Measurements from ENCODE around the gene TRAPPC6A.

Gene TRAPPC6A

DNA sequence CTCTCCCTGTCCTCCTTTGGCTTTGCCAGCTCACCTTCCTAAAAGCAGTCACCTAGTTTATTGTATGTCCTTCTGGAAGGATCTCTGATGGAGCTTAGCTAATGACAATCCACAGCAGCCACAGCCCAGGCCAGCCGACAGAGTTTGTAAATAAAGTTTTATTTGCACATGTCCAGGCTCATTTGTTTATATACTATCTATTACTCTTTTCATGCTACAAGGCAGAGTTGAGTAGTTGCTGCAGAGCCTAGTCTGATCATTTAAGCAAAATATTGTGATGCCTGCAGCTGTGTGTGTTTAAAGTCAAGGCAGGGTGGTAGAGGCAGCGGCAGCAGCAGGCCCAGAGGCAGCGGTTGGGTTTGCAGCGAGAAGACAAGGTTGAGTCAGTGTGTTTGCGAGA is 49.9 kb downstream of the TRAPPC6A start:
- no peak overlapping the region for H3K4me3 ChIP-seq (ENCODE audit: low read length)
- DNase-seq (ENCODE audit: low read depth): no peak
- TF ChIP-seq, protein P1, sequence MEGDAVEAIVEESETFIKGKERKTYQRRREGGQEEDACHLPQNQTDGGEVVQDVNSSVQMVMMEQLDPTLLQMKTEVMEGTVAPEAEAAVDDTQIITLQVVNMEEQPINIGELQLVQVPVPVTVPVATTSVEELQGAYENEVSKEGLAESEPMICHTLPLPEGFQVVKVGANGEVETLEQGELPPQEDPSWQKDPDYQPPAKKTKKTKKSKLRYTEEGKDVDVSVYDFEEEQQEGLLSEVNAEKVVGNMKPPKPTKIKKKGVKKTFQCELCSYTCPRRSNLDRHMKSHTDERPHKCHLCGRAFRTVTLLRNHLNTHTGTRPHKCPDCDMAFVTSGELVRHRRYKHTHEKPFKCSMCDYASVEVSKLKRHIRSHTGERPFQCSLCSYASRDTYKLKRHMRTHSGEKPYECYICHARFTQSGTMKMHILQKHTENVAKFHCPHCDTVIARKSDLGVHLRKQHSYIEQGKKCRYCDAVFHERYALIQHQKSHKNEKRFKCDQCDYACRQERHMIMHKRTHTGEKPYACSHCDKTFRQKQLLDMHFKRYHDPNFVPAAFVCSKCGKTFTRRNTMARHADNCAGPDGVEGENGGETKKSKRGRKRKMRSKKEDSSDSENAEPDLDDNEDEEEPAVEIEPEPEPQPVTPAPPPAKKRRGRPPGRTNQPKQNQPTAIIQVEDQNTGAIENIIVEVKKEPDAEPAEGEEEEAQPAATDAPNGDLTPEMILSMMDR (conservative IDR thresholded peaks at IDR 0.05; ENCODE audit: low read length): no peak

DNA sequence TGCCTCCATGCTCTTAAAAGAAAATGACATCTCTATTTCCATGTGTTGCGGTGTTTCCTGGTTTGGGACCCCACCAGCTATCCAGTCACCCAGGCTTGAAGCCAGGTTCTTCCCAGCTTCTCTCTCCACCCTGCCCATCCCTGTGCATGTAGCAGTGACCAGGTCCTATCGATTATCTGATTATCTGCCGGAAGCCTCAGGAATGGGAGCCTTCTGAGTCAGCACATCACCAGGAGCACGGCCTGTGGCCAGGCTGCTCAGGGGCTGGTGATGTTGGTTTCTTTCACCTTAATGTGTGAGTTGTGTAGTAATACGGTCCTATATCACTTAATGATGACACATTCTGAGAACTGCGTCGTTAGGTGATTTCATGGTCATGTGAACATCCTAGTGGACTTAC is 51.4 kb downstream of the TRAPPC6A start:
- TF ChIP-seq, protein P1 (conservative IDR thresholded peaks at IDR 0.05; ENCODE audit: low read length): no peak
- H3K4me3 ChIP-seq (ENCODE audit: low read length): no peak overlapping the region

GRCh38 chr19:45125975-45126493 is 52.0 kb downstream of the TRAPPC6A start:
- TF ChIP-seq, protein P1 (conservative IDR thresholded peaks at IDR 0.05; ENCODE audit: low read length): peak; percentile 79
- no peak overlapping the region for H3K4me3 ChIP-seq (ENCODE audit: low read length)
- peak; percentile 39 for DNase-seq (ENCODE audit: low read depth)

More for the DNA sequence above, 51.4 kb downstream of the TRAPPC6A start:
- no peak for DNase-seq (ENCODE audit: low read depth)

GRCh38 chr19:45125360-45125759 is 52.7 kb downstream of the TRAPPC6A start:
- no peak for DNase-seq (ENCODE audit: low read depth)
- TF ChIP-seq, protein P1 (conservative IDR thresholded peaks at IDR 0.05; ENCODE audit: low read length): no peak
- H3K4me3 ChIP-seq (ENCODE audit: low read length): no peak overlapping the region

- DNase-seq (ENCODE audit: low read depth): no peak
- TF ChIP-seq, protein P1 (conservative IDR thresholded peaks at IDR 0.05; ENCODE audit: low read length): no peak
- no peak overlapping the region for H3K4me3 ChIP-seq (ENCODE audit: low read length)
These were observed 54.0 kb downstream of the TRAPPC6A start for GRCh38 chr19:45124021-45124420.

DNA sequence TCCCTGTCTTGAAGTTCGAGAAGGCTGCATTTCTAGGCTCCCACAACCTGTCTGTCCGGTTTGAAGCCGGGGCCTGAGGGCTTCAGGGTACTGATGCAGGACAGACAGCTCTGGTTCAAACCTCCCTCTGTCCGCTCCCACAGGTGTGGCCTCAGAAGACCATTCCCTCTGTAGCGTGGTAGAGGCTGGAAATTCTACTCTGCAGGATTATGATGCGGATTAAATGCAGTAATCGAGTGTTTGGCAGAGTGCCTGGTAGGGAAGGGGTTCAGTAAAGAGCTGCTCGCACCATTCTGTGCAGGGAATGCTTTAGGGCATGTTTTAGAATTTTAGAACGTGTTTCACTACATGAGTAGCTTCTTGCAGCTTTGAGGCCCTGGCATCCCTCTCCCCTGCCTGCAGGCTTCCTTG is 54.6 kb downstream of the TRAPPC6A start:
- no peak for DNase-seq (ENCODE audit: low read depth)
- TF ChIP-seq, protein P1 (conservative IDR thresholded peaks at IDR 0.05; ENCODE audit: low read length): no peak
- H3K4me3 ChIP-seq (ENCODE audit: low read length): no peak overlapping the region

DNA sequence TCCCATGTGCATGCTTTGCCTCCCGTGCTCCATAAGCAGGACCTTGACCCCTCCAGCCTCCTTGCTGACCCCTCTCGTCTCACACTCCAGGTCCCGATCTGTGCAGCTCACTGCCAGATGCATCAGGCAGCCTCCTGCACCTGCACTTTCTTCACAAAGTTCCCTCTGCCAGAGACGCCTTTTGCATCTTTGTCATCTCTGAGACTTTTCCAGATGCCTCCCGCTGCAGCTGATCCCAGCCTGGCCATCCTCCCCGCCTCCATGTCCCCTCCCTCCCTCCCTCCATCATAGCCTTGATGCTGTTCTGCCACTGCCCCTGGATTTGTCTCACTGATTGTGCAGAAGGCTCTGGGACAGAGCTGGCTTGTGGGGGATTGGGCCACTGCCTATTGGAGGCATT is 55.2 kb downstream of the TRAPPC6A start:
- TF ChIP-seq, protein P1 (conservative IDR thresholded peaks at IDR 0.05; ENCODE audit: low read length): no peak
- no peak overlapping the region for H3K4me3 ChIP-seq (ENCODE audit: low read length)
- DNase-seq (ENCODE audit: low read depth): no peak

All from AG10803 (cell line).